ENCODE data around the gene HMGN2.
A peak's percentile ranks its signal among the peaks of the same experiment; 100 is the strongest.

HMGN2 gene

DNA sequence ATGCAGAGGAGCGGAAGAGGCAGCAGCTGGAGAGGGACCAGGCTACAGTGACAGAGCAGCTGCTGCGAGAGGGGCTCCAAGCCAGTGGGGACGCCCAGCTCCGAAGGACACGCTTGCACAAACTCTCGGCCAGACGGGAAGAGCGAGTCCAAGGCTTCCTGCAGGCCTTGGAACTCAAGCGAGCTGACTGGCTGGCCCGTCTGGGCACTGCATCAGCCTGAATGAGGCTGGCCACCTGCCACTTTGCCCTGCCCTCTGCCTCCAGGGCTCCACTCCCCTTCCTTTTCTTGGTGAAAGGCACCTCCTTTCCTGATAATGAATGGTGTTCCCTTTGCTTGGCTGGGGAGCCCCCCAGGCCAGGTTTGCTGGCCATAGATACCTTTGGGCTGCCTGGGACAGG is 3.3 kb upstream of the HMGN2 start:
- Histone ChIP-seq H3K27ac (ENCODE audit: low read length) (no peak overlapping the region), H3K79me2 (ENCODE audit: insufficient read depth, low read length) (peaks cover 35% of the 10 kb centered on the region), H3K9ac (ENCODE audit: low read depth, low read length) (no peak overlapping the region), H3K36me3 (ENCODE audit: insufficient read depth, low read length) (peaks cover 65% of the 10 kb centered on the region), H3K9me3 (ENCODE audit: insufficient read depth, low read length, severe bottlenecking) (no peaks in the 10 kb centered on the region), H2AFZ (ENCODE audit: low read depth, low read length) (no peak overlapping the region), H4K20me1 (ENCODE audit: insufficient read depth, low read length) (peaks cover 25% of the 10 kb centered on the region), H3K4me2 (ENCODE audit: insufficient read depth, low read length) (no peak overlapping the region), H3K4me3 (ENCODE audit: low read depth in 1 of 2, low read length in 2 of 2) (no peak overlapping the region), H3K4me1 (ENCODE audit: insufficient read depth, low read length) (peaks cover 35% of the 10 kb centered on the region), H3K27me3 (ENCODE audit: insufficient read depth, low read length, poor library complexity) (no peaks in the 10 kb centered on the region)
- DNase-seq (no peak), ATAC-seq (ENCODE audit: insufficient read depth, low read depth) (no peak)
- TF ChIP-seq EZH2 (IDR thresholded peaks at IDR 0.05; ENCODE audit: borderline replicate concordance, low read depth, low read length, severe bottlenecking), result no peak
- TF ChIP-seq, protein P1, sequence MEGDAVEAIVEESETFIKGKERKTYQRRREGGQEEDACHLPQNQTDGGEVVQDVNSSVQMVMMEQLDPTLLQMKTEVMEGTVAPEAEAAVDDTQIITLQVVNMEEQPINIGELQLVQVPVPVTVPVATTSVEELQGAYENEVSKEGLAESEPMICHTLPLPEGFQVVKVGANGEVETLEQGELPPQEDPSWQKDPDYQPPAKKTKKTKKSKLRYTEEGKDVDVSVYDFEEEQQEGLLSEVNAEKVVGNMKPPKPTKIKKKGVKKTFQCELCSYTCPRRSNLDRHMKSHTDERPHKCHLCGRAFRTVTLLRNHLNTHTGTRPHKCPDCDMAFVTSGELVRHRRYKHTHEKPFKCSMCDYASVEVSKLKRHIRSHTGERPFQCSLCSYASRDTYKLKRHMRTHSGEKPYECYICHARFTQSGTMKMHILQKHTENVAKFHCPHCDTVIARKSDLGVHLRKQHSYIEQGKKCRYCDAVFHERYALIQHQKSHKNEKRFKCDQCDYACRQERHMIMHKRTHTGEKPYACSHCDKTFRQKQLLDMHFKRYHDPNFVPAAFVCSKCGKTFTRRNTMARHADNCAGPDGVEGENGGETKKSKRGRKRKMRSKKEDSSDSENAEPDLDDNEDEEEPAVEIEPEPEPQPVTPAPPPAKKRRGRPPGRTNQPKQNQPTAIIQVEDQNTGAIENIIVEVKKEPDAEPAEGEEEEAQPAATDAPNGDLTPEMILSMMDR (IDR thresholded peaks at IDR 0.05; ENCODE audit: borderline replicate concordance, extremely low read depth, low read length, poor library complexity, severe bottlenecking), result no peak

DNA sequence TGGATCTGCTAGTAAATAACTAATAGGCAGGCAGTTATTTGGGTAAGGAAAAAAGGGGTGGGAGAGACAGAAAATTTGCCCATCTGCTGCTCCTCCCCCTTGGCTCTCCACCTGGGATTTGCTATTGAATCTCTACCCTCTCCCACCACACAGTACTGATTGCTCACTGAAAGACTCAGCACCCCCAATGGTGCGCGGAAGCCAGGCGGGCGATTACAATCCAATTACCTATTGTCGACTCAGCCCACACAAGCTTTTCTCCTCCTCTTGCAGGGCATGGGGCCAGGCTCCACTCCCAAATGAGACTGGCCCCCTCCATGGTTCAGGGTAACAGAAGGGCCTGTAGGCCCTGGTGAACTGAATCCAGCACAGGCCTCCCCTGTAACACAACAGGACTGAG is 2.7 kb upstream of the HMGN2 start:
- Histone ChIP-seq H3K36me3 (ENCODE audit: insufficient read depth, low read length) (peaks cover 66% of the 10 kb centered on the region), H3K79me2 (ENCODE audit: insufficient read depth, low read length) (peaks cover 41% of the 10 kb centered on the region), H2AFZ (ENCODE audit: low read depth, low read length) (no peak overlapping the region), H3K9me3 (ENCODE audit: insufficient read depth, low read length, severe bottlenecking) (no peaks in the 10 kb centered on the region), H3K9ac (ENCODE audit: low read depth, low read length) (no peak overlapping the region), H3K4me1 (ENCODE audit: insufficient read depth, low read length) (peaks cover 41% of the 10 kb centered on the region), H3K4me3 (ENCODE audit: low read depth in 1 of 2, low read length in 2 of 2) (no peak overlapping the region), H3K27ac (ENCODE audit: low read length) (no peak overlapping the region; the same call in 1 of the 2 replicates), H3K27me3 (ENCODE audit: insufficient read depth, low read length, poor library complexity) (no peaks in the 10 kb centered on the region), H4K20me1 (ENCODE audit: insufficient read depth, low read length) (peaks cover 31% of the 10 kb centered on the region), H3K4me2 (ENCODE audit: insufficient read depth, low read length) (peak overlapping the region; percentile 83; the same call in 1 of the 2 replicates)
- DNase-seq (no peak), ATAC-seq (ENCODE audit: insufficient read depth, low read depth) (no peak)
- no peak for TF ChIP-seq EZH2 (IDR thresholded peaks at IDR 0.05; ENCODE audit: borderline replicate concordance, low read depth, low read length, severe bottlenecking)
- TF ChIP-seq, protein P1 (IDR thresholded peaks at IDR 0.05; ENCODE audit: borderline replicate concordance, extremely low read depth, low read length, poor library complexity, severe bottlenecking), result no peak

DNA sequence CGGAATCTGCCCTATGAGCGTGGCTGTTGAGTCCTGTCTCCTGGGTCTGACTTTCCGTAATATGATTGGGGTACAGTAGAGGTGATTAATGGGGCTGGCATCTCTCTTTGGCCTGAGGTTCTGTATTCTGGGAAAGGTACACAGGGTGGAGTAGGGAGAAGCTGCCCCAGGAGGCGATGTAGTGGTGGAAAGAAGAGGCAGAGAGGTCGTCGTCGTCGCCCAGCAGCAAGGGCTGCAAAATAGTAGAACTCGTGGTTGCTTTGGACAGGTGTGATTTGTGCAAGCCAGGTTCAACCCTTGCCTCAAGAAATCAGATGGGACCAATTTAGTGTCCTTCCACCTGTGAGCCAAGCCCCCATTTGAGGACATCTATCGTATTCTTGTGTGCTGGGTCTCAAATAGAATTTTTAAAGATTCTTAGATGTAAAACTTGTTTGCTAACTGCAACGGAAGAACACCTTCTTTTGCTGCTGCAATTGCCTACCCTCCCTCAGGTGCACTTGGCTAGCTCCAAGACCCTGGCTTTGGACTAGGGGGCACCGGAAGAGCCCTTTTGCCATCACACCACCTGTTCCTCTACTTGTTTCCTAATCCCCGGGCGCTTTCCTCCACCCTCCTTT is 1.3 kb upstream of the HMGN2 start:
- TF ChIP-seq, protein P1 (IDR thresholded peaks at IDR 0.05; ENCODE audit: borderline replicate concordance, extremely low read depth, low read length, poor library complexity, severe bottlenecking), result no peak
- TF ChIP-seq EZH2 (IDR thresholded peaks at IDR 0.05; ENCODE audit: borderline replicate concordance, low read depth, low read length, severe bottlenecking), result no peak
- H3K9ac ChIP-seq (ENCODE audit: low read depth, low read length), result peak overlapping the region; percentile 100
- H3K27ac ChIP-seq (ENCODE audit: low read length), result peak overlapping the region; percentile 90
- peak overlapping the region; percentile 83 for H3K4me2 ChIP-seq (ENCODE audit: insufficient read depth, low read length)
- no peak for DNase-seq
- ATAC-seq (ENCODE audit: insufficient read depth, low read depth), result no peak
- H3K79me2 ChIP-seq (ENCODE audit: insufficient read depth, low read length), result peaks cover 47% of the 10 kb centered on the region
- no peaks in the 10 kb centered on the region for H3K27me3 ChIP-seq (ENCODE audit: insufficient read depth, low read length, poor library complexity)
- peak overlapping the region; percentile 69 for H2AFZ ChIP-seq (ENCODE audit: low read depth, low read length)
- H4K20me1 ChIP-seq (ENCODE audit: insufficient read depth, low read length), result peaks cover 38% of the 10 kb centered on the region
- H3K4me1 ChIP-seq (ENCODE audit: insufficient read depth, low read length), result peaks cover 48% of the 10 kb centered on the region
- H3K4me3 ChIP-seq (ENCODE audit: low read depth in 1 of 2, low read length in 2 of 2), result peak overlapping the region; percentile 44 to 72; a peak in 3 of 4 replicates
- H3K36me3 ChIP-seq (ENCODE audit: insufficient read depth, low read length), result peaks cover 59% of the 10 kb centered on the region
- no peaks in the 10 kb centered on the region for H3K9me3 ChIP-seq (ENCODE audit: insufficient read depth, low read length, severe bottlenecking)

Data from DND-41 (cell line).